SK-N-SH (cell line): Measurements from ENCODE around the gene SETD3.

ENCODE experiments used
- EZH2phosphoT487 ChIP-seq: fragments of 200-600 bp; sonication (generic); IDR thresholded peaks from 2 replicates; pipeline ENCODE4 v1.6.1; 2017; ENCODE audit warnings: low read depth, mixed run types, mild to moderate bottlenecking, antibody characterized with exemption, moderate library complexity, borderline replicate concordance
- GABPA ChIP-seq: IDR thresholded peaks from 2 replicates; pipeline ENCODE4 v1.4.0; 2012; ENCODE audit warnings: low read depth, mild to moderate bottlenecking
- SMC3 ChIP-seq: IDR thresholded peaks from 2 replicates; pipeline ENCODE4 v1.6.1; 2012; ENCODE audit warnings: low read depth, low read length, improper control_type of control experiment
- TAF1 ChIP-seq: IDR thresholded peaks from 2 replicates; pipeline ENCODE4 v1.6.1; 2012; ENCODE audit warnings: low read depth, mild to moderate bottlenecking, low read length, moderate library complexity, borderline replicate concordance
- TEAD4 ChIP-seq: IDR thresholded peaks from 2 replicates; pipeline ENCODE4 v1.4.0; 2012; ENCODE audit warnings: mild to moderate bottlenecking, borderline replicate concordance; ENCODE audit not compliant: insufficient read depth
- TF ChIP-seq, protein P1 (sequence below): fragments of 200-600 bp; sonication (generic); IDR thresholded peaks from 2 replicates; pipeline ENCODE4 v1.6.1; 2017; ENCODE audit warnings: antibody characterized with exemption, mild to moderate bottlenecking, moderate library complexity

- TF ChIP-seq, protein P1, sequence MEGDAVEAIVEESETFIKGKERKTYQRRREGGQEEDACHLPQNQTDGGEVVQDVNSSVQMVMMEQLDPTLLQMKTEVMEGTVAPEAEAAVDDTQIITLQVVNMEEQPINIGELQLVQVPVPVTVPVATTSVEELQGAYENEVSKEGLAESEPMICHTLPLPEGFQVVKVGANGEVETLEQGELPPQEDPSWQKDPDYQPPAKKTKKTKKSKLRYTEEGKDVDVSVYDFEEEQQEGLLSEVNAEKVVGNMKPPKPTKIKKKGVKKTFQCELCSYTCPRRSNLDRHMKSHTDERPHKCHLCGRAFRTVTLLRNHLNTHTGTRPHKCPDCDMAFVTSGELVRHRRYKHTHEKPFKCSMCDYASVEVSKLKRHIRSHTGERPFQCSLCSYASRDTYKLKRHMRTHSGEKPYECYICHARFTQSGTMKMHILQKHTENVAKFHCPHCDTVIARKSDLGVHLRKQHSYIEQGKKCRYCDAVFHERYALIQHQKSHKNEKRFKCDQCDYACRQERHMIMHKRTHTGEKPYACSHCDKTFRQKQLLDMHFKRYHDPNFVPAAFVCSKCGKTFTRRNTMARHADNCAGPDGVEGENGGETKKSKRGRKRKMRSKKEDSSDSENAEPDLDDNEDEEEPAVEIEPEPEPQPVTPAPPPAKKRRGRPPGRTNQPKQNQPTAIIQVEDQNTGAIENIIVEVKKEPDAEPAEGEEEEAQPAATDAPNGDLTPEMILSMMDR = no peak
- no peak for TF ChIP-seq EZH2phosphoT487
- no peak for TF ChIP-seq TEAD4
- TF ChIP-seq TAF1 = no peak
- no peak for TF ChIP-seq GABPA
- no peak for TF ChIP-seq SMC3
Measured at GRCh38 chr14:99401621-99402284, 78.9 kb downstream of the SETD3 start.
